Uterus (tissue), 4 donors: ENCODE data around the gene ZSWIM6. TPM values are rescaled to one million over a fixed set of nuclear protein-coding genes. Genes with fewer than 3 reads are reported as not detected.

ENCODE experiments used
- DNase-seq, 2 donors: peaks; one replicate each; pipeline ENCODE4 v3.0.0-alpha.2; 2019 to 2020
- H3K27ac ChIP-seq, 2 donors: fragments of 200-600 bp; sonication (generic); 1 replicate in 1 of 2; 2 replicates in 1 of 2; pipeline ENCODE4 v1.5.1; 2016 to 2018
- H3K27me3 ChIP-seq, 2 donors: fragments of 200-600 bp; sonication (generic); one replicate each; pipeline ENCODE4 v1.5.1; 2018 to 2019; ENCODE audit warnings: control low read depth in 1 of 2
- H3K36me3 ChIP-seq, 2 donors: fragments of 200-600 bp; sonication (generic); one replicate each; pipeline ENCODE4 v1.5.1; 2019; ENCODE audit warnings: control low read depth in 1 of 2
- H3K4me1 ChIP-seq, 2 donors: fragments of 200-600 bp; sonication (generic); one replicate each; pipeline ENCODE4 v1.5.1; 2018 to 2019; ENCODE audit warnings: control low read depth in 1 of 2
- H3K4me3 ChIP-seq, 2 donors: fragments of 200-600 bp; sonication (generic); 1 replicate in 1 of 2; 2 replicates in 1 of 2; pipeline ENCODE4 v1.5.1; 2018 to 2019; ENCODE audit warnings: mild to moderate bottlenecking in 1 of 2
- H3K9me3 ChIP-seq, 2 donors: fragments of 200-600 bp; sonication (generic); one replicate each; pipeline ENCODE4 v1.5.1; 2019; ENCODE audit warnings: control low read depth in 1 of 2
- POLR2A ChIP-seq, 2 donors: fragments of 450-650 bp; IDR thresholded peaks; one replicate each; pipeline ENCODE4 v1.6.1; 2016; ENCODE audit warnings: antibody characterized with exemption in 2 of 2, mild to moderate bottlenecking in 1 of 2, moderate library complexity in 1 of 2
- intact Hi-C: fragments of 100-400 bp; cut with DNase I; formaldehyde crosslinking; loops from one replicate; pipeline ENCODE4 v1.15.1; 2023; ENCODE audit warnings: low total_unique reads
- total RNA-seq, 4 donors: library from RNA; depleted of rRNA in 3 of 4; stranded (reverse); fragments of >200 nt in 3 of 4; gene quantifications; one replicate each; pipeline versions ENCODE4 v1.1.0 to v1.2.4, GENCODE V29; 2014 to 2023
- TF ChIP-seq, protein P1 (sequence below), 4 experiments: fragments of 200-600 bp in 2 of 4; fragments of 450-650 bp in 2 of 4; sonication (generic) in 2 of 4; IDR thresholded peaks; one replicate each; pipeline ENCODE4 v1.5.1; 2016 to 2019; ENCODE audit warnings: antibody characterized with exemption in 4 of 4, mild to moderate bottlenecking in 2 of 4, moderate library complexity in 1 of 4
- donor health status: DM: yes; HTN: yes; CAD: no.

Gene ZSWIM6
- total RNA-seq, 4 donors from 2014 or later = 4.1 to 14.8 (median 11.1) TPM

DNA sequence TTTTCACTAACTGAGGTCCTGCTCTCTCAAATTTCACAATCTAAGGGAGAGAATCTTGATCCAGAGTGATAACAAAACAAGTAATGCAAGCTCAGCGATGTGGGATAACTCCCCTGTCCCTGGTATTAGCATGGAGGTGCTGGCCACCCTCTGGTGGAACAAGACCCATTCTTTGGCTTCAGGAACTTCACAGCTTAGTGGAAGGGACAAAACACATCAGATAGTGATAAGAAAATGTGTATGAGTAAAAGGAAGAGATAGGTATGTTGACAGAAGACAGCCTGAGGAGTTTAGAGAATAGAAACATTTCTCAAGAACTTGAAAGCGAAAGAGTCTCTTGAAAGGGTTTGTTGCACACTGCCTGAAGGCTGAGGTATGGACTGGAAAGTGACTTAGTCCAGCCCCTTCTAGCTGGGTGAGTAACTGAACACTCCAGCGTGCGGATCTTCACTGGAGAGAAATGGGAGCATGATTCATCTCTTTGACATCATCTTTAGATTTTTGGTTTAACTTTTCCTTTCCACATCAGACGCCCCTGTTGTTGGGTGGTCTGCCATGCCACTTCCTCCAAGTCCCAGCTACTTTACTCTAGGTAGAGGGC lies 25.4 kb upstream of the ZSWIM6 start:
- Histone ChIP-seq H3K36me3 (no peaks in the 10 kb centered on the region), H3K4me1 (no peaks in the 10 kb centered on the region), H3K4me3 (no peak overlapping the region), H3K27ac (no peak overlapping the region), H3K27me3 (no peaks in the 10 kb centered on the region), H3K9me3 (no peaks in the 10 kb centered on the region)
- TF ChIP-seq, protein P1, sequence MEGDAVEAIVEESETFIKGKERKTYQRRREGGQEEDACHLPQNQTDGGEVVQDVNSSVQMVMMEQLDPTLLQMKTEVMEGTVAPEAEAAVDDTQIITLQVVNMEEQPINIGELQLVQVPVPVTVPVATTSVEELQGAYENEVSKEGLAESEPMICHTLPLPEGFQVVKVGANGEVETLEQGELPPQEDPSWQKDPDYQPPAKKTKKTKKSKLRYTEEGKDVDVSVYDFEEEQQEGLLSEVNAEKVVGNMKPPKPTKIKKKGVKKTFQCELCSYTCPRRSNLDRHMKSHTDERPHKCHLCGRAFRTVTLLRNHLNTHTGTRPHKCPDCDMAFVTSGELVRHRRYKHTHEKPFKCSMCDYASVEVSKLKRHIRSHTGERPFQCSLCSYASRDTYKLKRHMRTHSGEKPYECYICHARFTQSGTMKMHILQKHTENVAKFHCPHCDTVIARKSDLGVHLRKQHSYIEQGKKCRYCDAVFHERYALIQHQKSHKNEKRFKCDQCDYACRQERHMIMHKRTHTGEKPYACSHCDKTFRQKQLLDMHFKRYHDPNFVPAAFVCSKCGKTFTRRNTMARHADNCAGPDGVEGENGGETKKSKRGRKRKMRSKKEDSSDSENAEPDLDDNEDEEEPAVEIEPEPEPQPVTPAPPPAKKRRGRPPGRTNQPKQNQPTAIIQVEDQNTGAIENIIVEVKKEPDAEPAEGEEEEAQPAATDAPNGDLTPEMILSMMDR (IDR thresholded peaks at IDR 0.05) = no peak
- TF ChIP-seq POLR2A (IDR thresholded peaks at IDR 0.05) = no peak
- intact Hi-C loops = no loop called here
- no peak for DNase-seq

DNA sequence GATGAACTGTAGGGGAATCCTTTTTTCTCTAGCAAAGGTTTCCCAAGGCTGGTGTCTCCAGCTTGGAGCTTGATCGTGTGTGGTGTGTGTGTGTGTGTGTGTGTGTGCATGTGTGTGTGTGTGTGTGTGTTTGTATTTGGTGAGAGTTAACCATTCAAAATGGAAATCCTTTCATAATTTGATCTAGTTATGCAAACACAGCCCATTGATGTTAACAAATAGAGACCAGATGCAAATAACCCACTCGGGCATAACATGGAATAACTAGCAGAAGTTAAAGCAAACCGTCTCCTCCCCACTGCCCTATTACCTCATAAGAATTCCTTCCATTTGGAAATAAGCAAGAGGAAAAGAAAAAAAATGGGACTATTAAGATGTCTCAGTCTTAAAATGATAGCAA lies 24.9 kb upstream of the ZSWIM6 start:
- Histone ChIP-seq H3K4me1 (no peaks in the 10 kb centered on the region), H3K36me3 (no peaks in the 10 kb centered on the region), H3K9me3 (no peaks in the 10 kb centered on the region), H3K4me3 (no peak overlapping the region), H3K27me3 (no peaks in the 10 kb centered on the region), H3K27ac (no peak overlapping the region)
- DNase-seq = no peak
- TF ChIP-seq POLR2A (IDR thresholded peaks at IDR 0.05) = no peak
- TF ChIP-seq, protein P1 (IDR thresholded peaks at IDR 0.05) = no peak
- intact Hi-C loops = no loop called here

DNA sequence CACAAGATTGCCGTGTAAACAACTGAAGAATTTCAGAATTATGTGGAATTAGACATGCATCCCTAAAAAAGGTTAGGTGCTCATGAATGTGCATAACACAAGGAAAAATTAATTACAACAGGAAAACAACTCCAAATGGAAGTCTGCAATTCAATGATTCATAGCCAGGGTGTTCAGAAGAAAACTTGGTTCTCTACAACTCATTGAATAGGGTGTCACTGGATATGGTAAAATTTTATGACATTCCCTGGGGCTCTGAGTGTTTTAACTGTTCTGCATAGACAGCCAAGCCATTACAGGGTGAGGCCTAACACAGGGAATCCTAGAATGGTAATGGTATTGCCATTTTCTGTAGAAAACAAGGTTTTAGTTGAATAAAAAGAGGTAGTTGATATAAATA lies 24.4 kb upstream of the ZSWIM6 start:
- intact Hi-C loops = no loop called here
- no peak for TF ChIP-seq POLR2A (IDR thresholded peaks at IDR 0.05)
- TF ChIP-seq, protein P1 (IDR thresholded peaks at IDR 0.05) = no peak
- H3K36me3 ChIP-seq = no peaks in the 10 kb centered on the region
- no peaks in the 10 kb centered on the region for H3K9me3 ChIP-seq
- H3K27me3 ChIP-seq = no peaks in the 10 kb centered on the region
- no peaks in the 10 kb centered on the region for H3K4me1 ChIP-seq
- H3K4me3 ChIP-seq = no peak overlapping the region
- DNase-seq = no peak
- H3K27ac ChIP-seq = no peak overlapping the region

DNA sequence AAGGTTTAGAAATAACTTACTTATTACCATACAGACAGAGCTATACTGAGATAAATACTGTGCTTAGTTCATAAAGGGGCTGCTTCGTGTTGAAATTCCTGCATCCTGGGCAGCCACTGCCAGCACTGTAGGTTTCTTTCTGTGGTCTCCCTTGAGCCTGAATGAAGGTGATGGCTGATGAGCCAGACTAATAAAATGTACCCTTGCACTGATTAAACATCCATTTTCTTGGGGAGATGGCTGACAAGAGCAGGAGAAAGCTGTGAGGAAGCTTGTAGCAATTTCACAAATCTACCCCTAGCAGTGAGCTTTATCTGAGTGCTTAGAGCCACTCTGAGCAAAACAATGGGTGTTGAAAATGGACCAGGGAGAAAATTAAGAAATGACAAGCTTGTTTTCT lies 23.3 kb upstream of the ZSWIM6 start:
- H3K9me3 ChIP-seq = no peaks in the 10 kb centered on the region
- no peak for TF ChIP-seq POLR2A (IDR thresholded peaks at IDR 0.05)
- TF ChIP-seq, protein P1 (IDR thresholded peaks at IDR 0.05) = no peak
- intact Hi-C loops = no loop called here
- no peak overlapping the region for H3K4me3 ChIP-seq
- H3K36me3 ChIP-seq = no peaks in the 10 kb centered on the region
- H3K27ac ChIP-seq = no peak overlapping the region
- no peak for DNase-seq
- no peaks in the 10 kb centered on the region for H3K27me3 ChIP-seq
- H3K4me1 ChIP-seq = no peaks in the 10 kb centered on the region

GRCh38 chr5:61309115-61309514 lies 22.9 kb upstream of the ZSWIM6 start:
- H3K27ac ChIP-seq = no peak overlapping the region
- no peak for DNase-seq
- H3K4me3 ChIP-seq = no peak overlapping the region
- intact Hi-C loops = no loop called here
- no peaks in the 10 kb centered on the region for H3K36me3 ChIP-seq
- no peaks in the 10 kb centered on the region for H3K9me3 ChIP-seq
- no peak for TF ChIP-seq POLR2A (IDR thresholded peaks at IDR 0.05)
- TF ChIP-seq, protein P1 (IDR thresholded peaks at IDR 0.05) = no peak
- H3K4me1 ChIP-seq = no peaks in the 10 kb centered on the region
- no peaks in the 10 kb centered on the region for H3K27me3 ChIP-seq
